OCI-LY1 (cell line): ENCODE measurements around the gene LSM14A.

Experiments
- CTCF ChIP-seq: fragments of 200-600 bp; sonication (generic), shearing (Covaris generic); IDR thresholded peaks from 2 replicates; pipeline ENCODE4 v1.5.1; 2017; ENCODE audit warnings: mild to moderate bottlenecking, antibody characterized with exemption, low read length, moderate library complexity, mixed read lengths
- EZH2 ChIP-seq: fragments of 200-600 bp; sonication (generic), shearing (Covaris generic); IDR thresholded peaks from 2 replicates; pipeline ENCODE4 v1.8.0; 2017; ENCODE audit warnings: borderline replicate concordance, mixed run types, mild to moderate bottlenecking, antibody characterized with exemption, low read length, moderate library complexity, mixed read lengths

GRCh38 chr19:34214040-34214439, 41.7 kb downstream of the LSM14A start:
- TF ChIP-seq CTCF, result no peak
- no peak for TF ChIP-seq EZH2
